PFSK-1 (cell line): ENCODE measurements around the gene DTD1.

ENCODE experiments used
- FOXP2 ChIP-seq: optimal IDR thresholded peaks from 2 replicates; pipeline ENCODE3; 2011; ENCODE audit warnings: borderline replicate concordance, control low read depth, inconsistent platforms; ENCODE audit not compliant: insufficient read depth; ENCODE audit errors: extremely low read length, extremely low read depth
- POLR2AphosphoS5 ChIP-seq: IDR thresholded peaks from 2 replicates; pipeline ENCODE4 v1.6.1; 2012; ENCODE audit warnings: low read depth, mild to moderate bottlenecking, control low read depth, low read length, moderate library complexity
- REST ChIP-seq, 2 experiments: IDR thresholded peaks; 2 replicates each; pipeline versions ENCODE4 v1.6.1 to v1.8.0; 2011 to 2012; ENCODE audit warnings: low read depth in 2 of 2, low read length in 2 of 2, control low read depth in 1 of 2, inconsistent platforms in 1 of 2, mild to moderate bottlenecking in 1 of 2, moderate library complexity in 1 of 2; ENCODE audit not compliant: insufficient read depth in 1 of 2
- SIN3A ChIP-seq: IDR thresholded peaks from 2 replicates; pipeline ENCODE4 v1.6.1; 2012; ENCODE audit warnings: mild to moderate bottlenecking, low read length, moderate library complexity, borderline replicate concordance; ENCODE audit not compliant: insufficient read depth
- TAF1 ChIP-seq: IDR thresholded peaks from 2 replicates; pipeline ENCODE4 v1.6.1; 2012; ENCODE audit warnings: low read length, control low read depth, borderline replicate concordance; ENCODE audit not compliant: insufficient read depth

Gene DTD1

DNA sequence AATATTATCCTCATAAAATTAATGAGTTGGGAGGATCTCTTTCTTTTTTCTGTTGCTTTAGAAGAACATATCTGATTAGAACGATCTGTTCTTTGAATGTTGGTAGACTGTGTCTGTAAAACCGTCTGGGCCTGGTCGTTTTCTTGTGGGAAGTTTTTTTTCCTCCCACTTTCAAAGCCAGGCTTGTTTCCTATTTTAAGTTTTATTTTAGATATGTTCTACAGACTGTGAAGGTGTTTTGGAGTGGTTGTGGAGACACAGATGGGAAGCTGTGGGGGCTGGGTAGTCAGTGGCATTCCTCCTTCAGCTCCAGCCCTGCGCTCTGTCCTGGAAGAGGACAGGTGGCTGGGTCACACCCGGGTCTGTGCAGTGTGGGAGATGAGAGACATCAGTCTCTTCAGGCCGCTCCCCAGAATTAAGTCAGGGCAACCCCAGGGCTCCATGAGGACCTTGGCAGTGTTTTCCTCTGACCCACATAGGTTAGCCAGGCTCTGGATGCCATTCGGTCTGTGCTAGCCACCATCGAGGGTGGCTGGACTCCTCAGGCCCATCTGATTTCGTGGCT, 133.8 kb downstream of the DTD1 start:
- TF ChIP-seq TAF1 (no peak), REST (IDR thresholded peaks at IDR 0.05; ENCODE audit: insufficient read depth in 1 of 2, low read depth in 2 of 2, low read length in 2 of 2) (no peak)

GRCh38 chr20:18722371-18722770, 134.5 kb downstream of the DTD1 start:
- TF ChIP-seq SIN3A = no peak
- no peak for TF ChIP-seq REST (IDR thresholded peaks at IDR 0.05; ENCODE audit: insufficient read depth in 1 of 2, low read depth in 2 of 2, low read length in 2 of 2)
- no peak for TF ChIP-seq POLR2AphosphoS5
- TF ChIP-seq TAF1 = no peak
- TF ChIP-seq FOXP2 = no peak

DNA sequence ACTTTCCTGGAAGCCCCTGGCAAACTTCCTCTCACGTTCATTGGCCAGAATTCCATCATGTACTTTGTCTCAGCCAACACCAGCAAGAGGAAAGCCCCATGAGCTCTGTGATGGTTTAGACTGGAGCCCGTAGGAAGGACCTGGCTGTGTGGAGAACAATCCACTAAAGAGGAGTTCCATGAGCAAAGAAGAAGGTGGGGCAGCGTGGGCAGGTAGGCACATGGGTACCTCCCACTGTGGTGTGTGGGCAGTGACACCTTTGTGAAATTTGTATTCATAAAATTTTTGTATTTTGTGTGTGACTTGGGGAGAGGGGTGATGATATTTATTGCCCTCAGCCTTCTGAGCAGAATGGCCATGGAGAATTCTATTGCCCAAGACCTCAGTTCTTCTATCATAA, 136.2 kb downstream of the DTD1 start:
- TF ChIP-seq TAF1 = no peak
- no peak for TF ChIP-seq POLR2AphosphoS5
- TF ChIP-seq REST (IDR thresholded peaks at IDR 0.05; ENCODE audit: insufficient read depth in 1 of 2, low read depth in 2 of 2, low read length in 2 of 2) = no peak
- TF ChIP-seq SIN3A = no peak
- TF ChIP-seq FOXP2 = no peak

DNA sequence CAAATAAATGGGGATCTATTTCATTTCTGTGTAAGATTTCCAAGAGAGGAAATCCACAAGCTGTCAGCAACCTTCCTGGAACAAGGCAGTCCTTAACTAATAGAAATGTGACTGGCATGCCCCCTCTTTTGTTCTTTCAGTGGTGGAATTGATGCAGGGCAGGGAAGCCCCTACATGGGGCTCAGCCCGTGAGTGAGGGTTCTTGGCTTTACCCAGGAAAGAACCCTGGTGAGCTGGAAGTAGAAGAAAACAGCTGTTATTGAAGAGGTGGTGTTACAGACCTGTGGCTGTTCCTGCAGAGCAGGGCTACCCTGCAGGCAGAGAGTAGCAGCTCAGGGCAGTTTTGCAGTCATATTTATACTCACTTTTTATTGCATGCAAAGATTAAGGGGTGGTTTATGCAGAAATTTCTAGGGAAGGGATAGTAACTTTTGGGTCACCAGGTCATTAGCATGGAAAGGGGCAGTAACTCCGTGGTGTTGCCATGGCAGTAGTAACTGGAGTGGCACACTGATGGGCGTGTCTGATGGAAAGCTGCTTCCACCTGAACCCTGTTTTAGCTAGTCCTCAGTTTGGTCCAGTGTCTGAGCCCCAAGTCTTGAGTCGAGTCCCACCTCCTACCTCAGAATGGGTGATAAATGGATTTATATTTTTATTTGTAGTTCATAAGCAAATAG, 137.1 kb downstream of the DTD1 start:
- TF ChIP-seq SIN3A = no peak
- TF ChIP-seq REST (IDR thresholded peaks at IDR 0.05; ENCODE audit: insufficient read depth in 1 of 2, low read depth in 2 of 2, low read length in 2 of 2) = no peak
- TF ChIP-seq POLR2AphosphoS5 = no peak
- TF ChIP-seq TAF1 = no peak
- no peak for TF ChIP-seq FOXP2

GRCh38 chr20:18727032-18727508, 139.2 kb downstream of the DTD1 start:
- TF ChIP-seq SIN3A (no peak), FOXP2 (no peak), POLR2AphosphoS5 (no peak), TAF1 (no peak), REST (IDR thresholded peaks at IDR 0.05; ENCODE audit: insufficient read depth in 1 of 2, low read depth in 2 of 2, low read length in 2 of 2) (no peak)
